ENCODE data around the gene ATP5PB. TPM values are rescaled to one million over a fixed set of nuclear protein-coding genes. Genes with fewer than 3 reads are reported as not detected.

Gene ATP5PB
- polyA plus RNA-seq, 1 donor (not counting 4 experiments of a cell fraction or from before 2014, with no cell fraction given), result 539 TPM

- no peak for TF ChIP-seq EZH2 (IDR thresholded peaks at IDR 0.05; ENCODE audit: low read length)
- TF ChIP-seq CTCF (optimal IDR thresholded peaks at IDR 0.05 in 1 of 3, IDR thresholded peaks at IDR 0.05 in 1 of 3, conservative IDR thresholded peaks at IDR 0.05 in 1 of 3; ENCODE audit: extremely low read depth in 1 of 3, insufficient read depth in 2 of 3, low read length in 3 of 3), result no peak
- H3K27ac ChIP-seq (ENCODE audit: control insufficient read depth, insufficient read depth, low read length), result no peak overlapping the region
- dilution Hi-C loops (cut with MboI; ENCODE audit: extremely low pct_ligation_motif_present, low sequenced_read_pairs), result no loop called here
Measured at GRCh38 chr1:111487133-111487532, 37.9 kb downstream of the ATP5PB start.

GRCh38 chr1:111488669-111489068, 39.4 kb downstream of the ATP5PB start:
- Histone ChIP-seq H3K79me2 (ENCODE audit: control insufficient read depth, insufficient read depth, low read length) (no peaks in the 10 kb centered on the region), H2AFZ (ENCODE audit: control insufficient read depth, low read length) (no peak overlapping the region), H3K4me1 (ENCODE audit: control insufficient read depth, extremely low read depth, insufficient read depth, low read length) (no peaks in the 10 kb centered on the region), H3K9ac (ENCODE audit: control insufficient read depth, extremely low read depth, insufficient read depth, low read length) (no peak overlapping the region), H3K4me2 (ENCODE audit: control insufficient read depth, extremely low read depth, insufficient read depth, low read depth, low read length) (no peak overlapping the region), H3K36me3 (ENCODE audit: control insufficient read depth in 2 of 2, extremely low read depth in 1 of 2, insufficient read depth in 2 of 2, low read length in 2 of 2) (no peaks in the 10 kb centered on the region), H3K27me3 (ENCODE audit: control insufficient read depth, extremely low read depth, insufficient read depth, low read length) (peaks cover 6% of the 10 kb centered on the region), H4K20me1 (ENCODE audit: control insufficient read depth, extremely low read depth, insufficient read depth, low read length) (no peaks in the 10 kb centered on the region), H3K27ac (ENCODE audit: control insufficient read depth, insufficient read depth, low read length) (no peak overlapping the region), H3K9me1 (ENCODE audit: control insufficient read depth, extremely low read depth, insufficient read depth, low read length) (no peaks in the 10 kb centered on the region), H3K4me3 (ENCODE audit: control insufficient read depth in 2 of 3, extremely low read depth in 1 of 3, insufficient read depth in 2 of 3, low read depth in 1 of 3, low read length in 3 of 3) (no peak overlapping the region), H3K9me3 (ENCODE audit: control insufficient read depth, low read depth, low read length) (no peaks in the 10 kb centered on the region)
- dilution Hi-C loops (cut with MboI; ENCODE audit: extremely low pct_ligation_motif_present, low sequenced_read_pairs), result no loop called here
- DNase-seq (ENCODE audit: low read depth, low spot score) (no peak), FAIRE-seq (no peak)
- TF ChIP-seq CTCF (optimal IDR thresholded peaks at IDR 0.05 in 1 of 3, IDR thresholded peaks at IDR 0.05 in 1 of 3, conservative IDR thresholded peaks at IDR 0.05 in 1 of 3; ENCODE audit: extremely low read depth in 1 of 3, insufficient read depth in 2 of 3, low read length in 3 of 3) (no peak), EZH2 (IDR thresholded peaks at IDR 0.05; ENCODE audit: low read length) (no peak)

More at GRCh38 chr1:111487133-111487532, 37.9 kb downstream of the ATP5PB start:
- Histone ChIP-seq H3K27me3 (ENCODE audit: control insufficient read depth, extremely low read depth, insufficient read depth, low read length) (peaks cover 6% of the 10 kb centered on the region), H3K9ac (ENCODE audit: control insufficient read depth, extremely low read depth, insufficient read depth, low read length) (no peak overlapping the region), H3K4me3 (ENCODE audit: control insufficient read depth in 2 of 3, extremely low read depth in 1 of 3, insufficient read depth in 2 of 3, low read depth in 1 of 3, low read length in 3 of 3) (no peak overlapping the region), H4K20me1 (ENCODE audit: control insufficient read depth, extremely low read depth, insufficient read depth, low read length) (no peaks in the 10 kb centered on the region), H3K9me1 (ENCODE audit: control insufficient read depth, extremely low read depth, insufficient read depth, low read length) (no peaks in the 10 kb centered on the region), H3K79me2 (ENCODE audit: control insufficient read depth, insufficient read depth, low read length) (no peaks in the 10 kb centered on the region), H3K9me3 (ENCODE audit: control insufficient read depth, low read depth, low read length) (no peaks in the 10 kb centered on the region), H3K4me1 (ENCODE audit: control insufficient read depth, extremely low read depth, insufficient read depth, low read length) (no peaks in the 10 kb centered on the region), H3K36me3 (ENCODE audit: control insufficient read depth in 2 of 2, extremely low read depth in 1 of 2, insufficient read depth in 2 of 2, low read length in 2 of 2) (no peaks in the 10 kb centered on the region), H2AFZ (ENCODE audit: control insufficient read depth, low read length) (no peak overlapping the region), H3K4me2 (ENCODE audit: control insufficient read depth, extremely low read depth, insufficient read depth, low read depth, low read length) (no peak overlapping the region)
- no peak for FAIRE-seq
- DNase-seq (ENCODE audit: low read depth, low spot score), result no peak
